ENCODE measurements around the gene PTPDC1.

PTPDC1 gene
- 9.4 reads per million, percentile 30 among the genes with 10 or more reads in this experiment for total RNA-seq

GRCh38 chr9:94084314-94084713 lies at the start of gene PTPDC1:
PTPDC1 (plus strand) TSS chr9:94084464; CDS start chr9:94084531, 67 bp downstream.
- no peak for DNase-seq

GRCh38 chr9:94034511-94034910 lies 49.8 kb upstream of the PTPDC1 start:
- DNase-seq = no peak

GRCh38 chr9:94039786-94040185 lies 44.5 kb upstream of the PTPDC1 start:
- DNase-seq = no peak

GRCh38 chr9:94042516-94043360 lies 41.5 kb upstream of the PTPDC1 start:
- DNase-seq = no peak

GRCh38 chr9:94054716-94055115 lies 29.5 kb upstream of the PTPDC1 start:
- DNase-seq = no peak

- no peak for DNase-seq
Measured at GRCh38 chr9:94056442-94056974, 27.8 kb upstream of the PTPDC1 start.

GRCh38 chr9:94057918-94058317 lies 26.3 kb upstream of the PTPDC1 start:
- no peak for DNase-seq

- DNase-seq = no peak
Measured at GRCh38 chr9:94061864-94062263, 22.4 kb upstream of the PTPDC1 start.

GRCh38 chr9:94065535-94065961 lies 18.7 kb upstream of the PTPDC1 start:
- peak; percentile 65 for DNase-seq

- no peak for DNase-seq
Measured at GRCh38 chr9:94068257-94068656, 16.0 kb upstream of the PTPDC1 start.

GRCh38 chr9:94076557-94076956 lies 7.7 kb upstream of the PTPDC1 start:
- no peak for DNase-seq

- no peak for DNase-seq
Measured at GRCh38 chr9:94078086-94078485, 6.2 kb upstream of the PTPDC1 start.

- no peak for DNase-seq
Measured at GRCh38 chr9:94079236-94079635, 5.0 kb upstream of the PTPDC1 start.

GRCh38 chr9:94080249-94080648 lies 4.0 kb upstream of the PTPDC1 start:
- no peak for DNase-seq

GRCh38 chr9:94081435-94081834 lies 2.8 kb upstream of the PTPDC1 start:
- no peak for DNase-seq

GRCh38 chr9:94081864-94082463 lies 2.3 kb upstream of the PTPDC1 start:
- DNase-seq = no peak

- no peak for DNase-seq
Measured at GRCh38 chr9:94082553-94082952, 1.7 kb upstream of the PTPDC1 start.

- DNase-seq = no peak
Measured at GRCh38 chr9:94082956-94083355, 1.3 kb upstream of the PTPDC1 start.

GRCh38 chr9:94083384-94083783 lies 880 bp upstream of the PTPDC1 start:
- no peak for DNase-seq

- no peak for DNase-seq
Measured at GRCh38 chr9:94085062-94085639, 887 bp downstream of the PTPDC1 start.

- DNase-seq = no peak
Measured at GRCh38 chr9:94086486-94087345, 2.5 kb downstream of the PTPDC1 start.
